Endothelial cell of umbilical vein (primary cell): ENCODE data around the gene NEMF. TPM values are rescaled to one million over a fixed set of nuclear protein-coding genes. Genes with fewer than 3 reads are reported as not detected.

Experiments
- BruUV-seq: library from RNA; stranded (reverse); fragments of 400-500 nt; replicated peaks from 2 replicates; lab custom pipeline; 2021; lab: Mats Ljungman, UMichigan
- CTCF ChIA-PET: fragments of 300-600, 350-600 bp; sonication (Branson Sonifier 250); formaldehyde crosslinking; loops from one replicate; lab custom pipeline; 2021; ENCODE audit warnings: antibody characterized with exemption, inconsistent platforms; lab: Charles Lee
- POLR2A ChIA-PET: fragments of 300-600, 350-600 bp; sonication (Branson Sonifier 250); formaldehyde crosslinking; loops from one replicate; lab custom pipeline; 2021; ENCODE audit warnings: antibody characterized with exemption, inconsistent platforms; lab: Charles Lee
- DNase-seq: peaks from one replicate; pipeline ENCODE4 v3.0.0-alpha.2; 2011; ENCODE audit warnings: low read depth, low spot score
- FAIRE-seq: peaks from 2 replicates; lab custom pipeline; 2011; peaks lifted over from hg19 to GRCh38; lab: Jason Lieb, UNC
- H2AFZ ChIP-seq: 2 replicates; pipeline ENCODE4 v1.6.0; 2012; ENCODE audit warnings: low read depth, low read length, control low read depth, inconsistent platforms
- H3K27ac ChIP-seq: 2 replicates; pipeline ENCODE4 v1.5.1; 2011; ENCODE audit warnings: low read depth, mild to moderate bottlenecking, control low read depth, low read length, moderate library complexity; ENCODE audit not compliant: insufficient read depth
- H3K27me3 ChIP-seq, 2 experiments: 2 replicates each; pipeline versions ENCODE4 v1.6.0 to v1.6.1; 2011; ENCODE audit warnings: low read length in 2 of 2, mixed read lengths in 1 of 2; ENCODE audit not compliant: control insufficient read depth in 2 of 2, insufficient read depth in 2 of 2
- H3K36me3 ChIP-seq, 2 experiments: 2 replicates in 1 of 2; 3 replicates in 1 of 2; pipeline ENCODE4 v1.5.1; 2011; ENCODE audit warnings: low read length in 2 of 2, mild to moderate bottlenecking in 1 of 2, moderate library complexity in 1 of 2; ENCODE audit not compliant: control insufficient read depth in 2 of 2, insufficient read depth in 2 of 2; ENCODE audit errors: extremely low read depth in 1 of 2
- H3K4me1 ChIP-seq: 3 replicates; pipeline ENCODE4 v1.5.1; 2011; ENCODE audit warnings: mild to moderate bottlenecking, low read length; ENCODE audit not compliant: control insufficient read depth, insufficient read depth; ENCODE audit errors: extremely low read depth
- H3K4me2 ChIP-seq: 2 replicates; pipeline ENCODE4 v1.6.1; 2011; ENCODE audit warnings: low read length, control low read depth, mixed read lengths; ENCODE audit not compliant: insufficient read depth
- H3K4me3 ChIP-seq, 3 experiments: fragments of 200-600 bp in 1 of 3; sonication (generic), shearing (Covaris generic) in 1 of 3; replicated peaks in 1 of 3; 2 replicates each; pipeline ENCODE4 v1.5.1; 2011 to 2016; ENCODE audit warnings: control low read depth in 3 of 3, low read length in 3 of 3, mild to moderate bottlenecking in 2 of 3, inconsistent platforms in 1 of 3, low read depth in 1 of 3, moderate library complexity in 1 of 3; ENCODE audit not compliant: insufficient read depth in 1 of 3
- H3K79me2 ChIP-seq: 2 replicates; pipeline ENCODE4 v1.6.0; 2012; ENCODE audit warnings: low read length, inconsistent platforms; ENCODE audit not compliant: control insufficient read depth, insufficient read depth
- H3K9ac ChIP-seq: replicated peaks from 2 replicates; pipeline ENCODE3; 2011; ENCODE audit warnings: low read length, control low read depth; ENCODE audit not compliant: insufficient read depth; ENCODE audit errors: extremely low read depth
- H3K9me1 ChIP-seq: replicated peaks from 3 replicates; pipeline ENCODE4 v1.6.0; 2011; ENCODE audit warnings: mild to moderate bottlenecking, low read length; ENCODE audit not compliant: control insufficient read depth, insufficient read depth; ENCODE audit errors: extremely low read depth
- H3K9me3 ChIP-seq: replicated peaks from 2 replicates; pipeline ENCODE4 v1.5.1; 2012; ENCODE audit warnings: low read length, inconsistent platforms; ENCODE audit not compliant: control insufficient read depth, insufficient read depth
- H4K20me1 ChIP-seq: replicated peaks from 2 replicates; pipeline ENCODE3; 2011; ENCODE audit warnings: mild to moderate bottlenecking, low read length; ENCODE audit not compliant: control insufficient read depth, insufficient read depth; ENCODE audit errors: extremely low read depth
- EZH2 ChIP-seq: IDR thresholded peaks from 2 replicates; pipeline ENCODE4 v1.6.1; 2012; ENCODE audit warnings: borderline replicate concordance, low read depth, mild to moderate bottlenecking, moderate library complexity, low read length, inconsistent platforms; ENCODE audit not compliant: severe bottlenecking
- FOS ChIP-seq: IDR thresholded peaks from 2 replicates; pipeline ENCODE4 v1.6.1; 2011; ENCODE audit warnings: mild to moderate bottlenecking, low read length, moderate library complexity, borderline replicate concordance; ENCODE audit not compliant: insufficient read depth
- GATA2 ChIP-seq: IDR thresholded peaks from 2 replicates; pipeline ENCODE4 v1.7.0; 2011; ENCODE audit warnings: low read depth, mild to moderate bottlenecking, moderate library complexity, mixed read lengths, low read length; ENCODE audit not compliant: insufficient read length, insufficient read depth
- JUN ChIP-seq: IDR thresholded peaks from 2 replicates; pipeline ENCODE4 v1.6.1; 2011; ENCODE audit warnings: borderline replicate concordance, low read depth; ENCODE audit not compliant: insufficient read length, insufficient read depth
- MYC ChIP-seq: IDR thresholded peaks from one replicate; pipeline ENCODE4 v1.6.1; 2011; ENCODE audit warnings: mild to moderate bottlenecking, low read depth, low read length
- POLR2A ChIP-seq: IDR thresholded peaks from 2 replicates; pipeline ENCODE4 v1.6.1; 2012; ENCODE audit warnings: low read depth, mild to moderate bottlenecking, control low read depth, low read length
- POLR2AphosphoS5 ChIP-seq: IDR thresholded peaks from 2 replicates; pipeline ENCODE4 v1.6.1; 2012; ENCODE audit warnings: low read depth, mild to moderate bottlenecking, control low read depth, low read length, moderate library complexity; ENCODE audit not compliant: insufficient read depth
- dilution Hi-C: fragments of 300-500 bp; cut with MboI; formaldehyde crosslinking; loops from one replicate; pipeline ENCODE4 v1.15.0; 2019; ENCODE audit warnings: low sequenced_read_pairs; ENCODE audit not compliant: extremely low pct_ligation_motif_present
- intact Hi-C: fragments of 100-400 bp; cut with micrococcal nuclease; formaldehyde crosslinking; loops from one replicate; pipeline ENCODE4 v1.10.0; 2022
- polyA plus RNA-seq, 4 experiments: library from polyadenylated mRNA; depleted of rRNA in 3 of 4; stranded (reverse) in 3 of 4; unstranded in 1 of 4; fragments of >200 nt; gene quantifications; 2 replicates each; pipeline versions ENCODE4 v1.2.1 to v1.2.3, GENCODE V29; 2011 to 2012; ENCODE audit warnings: missing spikeins in 1 of 4
- total RNA-seq: library from RNA; stranded (reverse); gene quantifications from 2 replicates; pipeline ENCODE4 v1.2.3, GENCODE V29; 2021
- TF ChIP-seq, protein P1 (sequence below), 2 donors: IDR thresholded peaks; 1 replicate in 1 of 2; 2 replicates in 1 of 2; pipeline ENCODE4 v1.5.1; 2011; ENCODE audit warnings: low read length in 2 of 2, mild to moderate bottlenecking in 2 of 2, moderate library complexity in 2 of 2, control low read depth in 1 of 2, inconsistent platforms in 1 of 2, low read depth in 1 of 2; ENCODE audit not compliant: insufficient read depth in 1 of 2; ENCODE audit errors: extremely low read depth in 1 of 2
- TF ChIP-seq, protein P2 (sequence below): IDR thresholded peaks from 2 replicates; pipeline ENCODE4 v1.6.1; 2011; ENCODE audit not compliant: insufficient read depth, insufficient read length

Gene NEMF
- total and polyA plus RNA-seq, 2 donors (not counting 3 experiments of a cell fraction or from before 2014, with no cell fraction given), result 12.2 to 71.4 TPM

DNA sequence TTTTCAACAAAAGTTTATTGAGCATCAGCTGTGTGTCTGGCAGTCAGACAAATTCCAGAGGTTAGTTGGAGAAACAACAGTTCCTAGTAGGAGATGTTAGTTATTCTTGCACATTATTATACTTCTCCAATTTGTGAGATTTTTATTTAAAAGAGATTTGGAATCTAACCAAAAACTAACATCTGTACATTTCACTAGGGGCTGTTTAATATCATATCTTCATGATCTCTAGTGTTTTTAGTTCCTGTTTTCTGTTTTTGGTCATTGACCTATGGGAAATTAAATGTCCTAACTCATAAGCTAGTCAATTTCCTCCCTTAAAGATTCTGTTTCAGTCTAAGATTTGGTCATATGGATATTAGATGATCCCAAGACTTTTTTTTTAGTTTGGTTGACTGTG is 118.8 kb downstream of the NEMF start:
- H3K36me3 ChIP-seq, result no peaks in the 10 kb centered on the region
- FAIRE-seq (no peak), DNase-seq (no peak)
- CTCF ChIA-PET, result no interaction called here
- BruUV-seq, result no TSS peak
- H3K27me3 ChIP-seq, result no peaks in the 10 kb centered on the region
- no peaks in the 10 kb centered on the region for H3K4me1 ChIP-seq
- dilution Hi-C loops, result no loop called here
- intact Hi-C loops, result no loop called here
- H3K4me2 ChIP-seq, result no peak overlapping the region
- no peaks in the 10 kb centered on the region for H3K79me2 ChIP-seq
- H3K4me3 ChIP-seq, result no peak overlapping the region
- H4K20me1 ChIP-seq, result no peaks in the 10 kb centered on the region
- no peaks in the 10 kb centered on the region for H3K9me3 ChIP-seq
- POLR2A ChIA-PET, result no interaction called here
- no peaks in the 10 kb centered on the region for H3K9me1 ChIP-seq
- H3K9ac ChIP-seq, result no peak overlapping the region
- TF ChIP-seq JUN (no peak), POLR2AphosphoS5 (no peak), EZH2 (no peak), GATA2 (no peak), FOS (no peak), POLR2A (no peak), MYC (no peak)
- TF ChIP-seq, protein P1, sequence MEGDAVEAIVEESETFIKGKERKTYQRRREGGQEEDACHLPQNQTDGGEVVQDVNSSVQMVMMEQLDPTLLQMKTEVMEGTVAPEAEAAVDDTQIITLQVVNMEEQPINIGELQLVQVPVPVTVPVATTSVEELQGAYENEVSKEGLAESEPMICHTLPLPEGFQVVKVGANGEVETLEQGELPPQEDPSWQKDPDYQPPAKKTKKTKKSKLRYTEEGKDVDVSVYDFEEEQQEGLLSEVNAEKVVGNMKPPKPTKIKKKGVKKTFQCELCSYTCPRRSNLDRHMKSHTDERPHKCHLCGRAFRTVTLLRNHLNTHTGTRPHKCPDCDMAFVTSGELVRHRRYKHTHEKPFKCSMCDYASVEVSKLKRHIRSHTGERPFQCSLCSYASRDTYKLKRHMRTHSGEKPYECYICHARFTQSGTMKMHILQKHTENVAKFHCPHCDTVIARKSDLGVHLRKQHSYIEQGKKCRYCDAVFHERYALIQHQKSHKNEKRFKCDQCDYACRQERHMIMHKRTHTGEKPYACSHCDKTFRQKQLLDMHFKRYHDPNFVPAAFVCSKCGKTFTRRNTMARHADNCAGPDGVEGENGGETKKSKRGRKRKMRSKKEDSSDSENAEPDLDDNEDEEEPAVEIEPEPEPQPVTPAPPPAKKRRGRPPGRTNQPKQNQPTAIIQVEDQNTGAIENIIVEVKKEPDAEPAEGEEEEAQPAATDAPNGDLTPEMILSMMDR (IDR thresholded peaks at IDR 0.05; ENCODE audit: extremely low read depth in 1 of 2, insufficient read depth in 1 of 2, low read depth in 1 of 2, low read length in 2 of 2), result no peak
- TF ChIP-seq, protein P2, sequence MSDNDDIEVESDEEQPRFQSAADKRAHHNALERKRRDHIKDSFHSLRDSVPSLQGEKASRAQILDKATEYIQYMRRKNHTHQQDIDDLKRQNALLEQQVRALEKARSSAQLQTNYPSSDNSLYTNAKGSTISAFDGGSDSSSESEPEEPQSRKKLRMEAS, result no peak
- no peak overlapping the region for H3K27ac ChIP-seq
- H2AFZ ChIP-seq, result no peak overlapping the region
